ENCODE measurements around the gene CNPY3. TPM values are rescaled to one million over a fixed set of nuclear protein-coding genes. Genes with fewer than 3 reads are reported as not detected.

Gene CNPY3
- total and polyA plus RNA-seq, 2 of the 13 experiments (the other 11 are each of a cell fraction or from before 2014, with no cell fraction given) = 42.3 to 60.2 TPM

DNA sequence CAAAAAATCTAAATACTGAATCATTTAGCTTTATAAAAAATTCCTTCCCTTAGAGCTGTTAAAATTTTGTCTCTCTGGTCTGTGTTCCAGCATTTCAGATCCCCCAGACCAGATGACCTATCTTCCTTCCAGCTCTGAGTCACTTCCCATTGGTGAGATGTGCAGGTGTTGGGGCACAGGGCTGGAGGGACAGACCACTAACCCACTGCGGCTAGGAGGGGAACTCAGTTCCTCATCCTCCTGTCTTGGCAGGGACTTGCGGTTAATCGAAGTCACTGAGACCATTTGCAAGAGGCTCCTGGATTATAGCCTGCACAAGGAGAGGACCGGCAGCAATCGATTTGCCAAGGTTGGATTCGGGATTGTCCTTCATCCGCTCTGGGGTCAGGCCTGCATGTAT, 6.0 kb downstream of the CNPY3 start:
- in situ Hi-C loops (cut with HindIII; ENCODE audit: extremely low pct_ligation_motif_present, low pct_unique_long_range_greater_than_20kb) = no loop called here
- no peak for TF ChIP-seq MTA3 (CRISPR knock-in tag; IDR thresholded peaks at IDR 0.05)
- no peak for TF ChIP-seq POLR2AphosphoS5 (IDR thresholded peaks at IDR 0.05; ENCODE audit: low read depth, low read length)
- TF ChIP-seq XBP1 (CRISPR knock-in tag; IDR thresholded peaks at IDR 0.05) = no peak
- TF ChIP-seq TCF12 (IDR thresholded peaks at IDR 0.05) = no peak
- no peak for TF ChIP-seq TCF12 (CRISPR knock-in tag; IDR thresholded peaks at IDR 0.05)
- no peak for TF ChIP-seq ZFP36 (IDR thresholded peaks at IDR 0.05; ENCODE audit: borderline replicate concordance, low read depth, low read length, partially characterized antibody)
- no peak for TF ChIP-seq ZFP36L2 (CRISPR knock-in tag; IDR thresholded peaks at IDR 0.05)
- ChIA-PET POLR2A (no interaction called here), CTCF (ENCODE audit: low intra/inter-chr PET ratio, low total read pairs) (no interaction called here)
- no peak overlapping the region for H2AFZ ChIP-seq (ENCODE audit: low read length)
- intact Hi-C loops (cut with micrococcal nuclease; ENCODE audit: unreplicated experiment) = loop anchor here (5.0 kb wide), 1 partner anchor 33 kb away; no protein-coding TSS in a partner anchor
- DNase-seq (ENCODE audit: low spot score) (no peak), FAIRE-seq (no peak), ATAC-seq (no peak)
- H3K79me2 ChIP-seq (ENCODE audit: insufficient read depth, low read length) = peaks cover 34% of the 10 kb centered on the region
- peaks cover 15 to 41% of the 10 kb centered on the region in 2 experiments for H3K36me3 ChIP-seq (replicated peaks in 1 of 2; ENCODE audit: control insufficient read depth in 1 of 2, insufficient read depth in 2 of 2, low read length in 2 of 2)
- no peak overlapping the region for H3K27ac ChIP-seq (ENCODE audit: extremely low read length, insufficient read depth, low read length)
- H3K4me1 ChIP-seq (ENCODE audit: insufficient read depth, low read length) = peaks cover 66% of the 10 kb centered on the region
- no peaks in the 10 kb centered on the region for H3K9me3 ChIP-seq (ENCODE audit: low read length)
- H3K9ac ChIP-seq (ENCODE audit: insufficient read depth, low read depth, low read length) = no peak overlapping the region
- no peak overlapping the region for H3K4me3 ChIP-seq (replicated peaks in 1 of 3; ENCODE audit: insufficient read depth in 1 of 3, low read depth in 2 of 3, low read length in 3 of 3)
- no peaks in the 10 kb centered on the region for H4K20me1 ChIP-seq (ENCODE audit: insufficient read depth, low read length)
- H3K27me3 ChIP-seq (ENCODE audit: control insufficient read depth in 1 of 2, insufficient read depth in 2 of 2, low read length in 2 of 2) = no peaks in the 10 kb centered on the region; a peak in 1 of 5 replicates
- no TSS peak for BruUV-seq (replicated peaks)
- 98% methylated on average over 7 of the region's 7 CpGs for WGBS (ENCODE audit: low lambda C conversion rate)
- H3K4me2 ChIP-seq (ENCODE audit: low read depth, low read length) = no peak overlapping the region

DNA sequence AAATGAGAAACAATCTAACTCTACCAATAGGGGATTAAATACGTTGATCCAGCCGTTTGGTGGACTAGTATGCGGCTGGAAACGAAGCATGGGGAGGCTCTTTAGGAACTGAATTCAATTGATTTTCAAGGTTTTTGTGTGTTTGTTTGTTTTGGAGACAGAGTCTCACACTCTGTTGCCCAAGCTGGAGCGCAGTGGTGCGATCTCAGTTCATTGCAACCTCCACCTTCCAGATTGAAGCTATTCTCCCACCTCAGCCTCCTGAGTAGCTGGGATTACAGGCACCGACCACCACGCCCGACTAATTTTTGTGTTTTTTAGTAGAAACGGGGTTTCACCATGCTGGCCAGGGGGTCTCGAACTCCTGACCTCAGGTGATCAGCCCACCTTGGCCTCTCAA, 7.1 kb downstream of the CNPY3 start:
- intact Hi-C loops (cut with micrococcal nuclease; ENCODE audit: unreplicated experiment) (loop anchor here (5.0 kb wide), 1 partner anchor 34 kb away; no protein-coding TSS in a partner anchor), in situ Hi-C loops (cut with HindIII; ENCODE audit: extremely low pct_ligation_motif_present, low pct_unique_long_range_greater_than_20kb) (no loop called here)
- BruUV-seq (replicated peaks) = no TSS peak
- Histone ChIP-seq H3K36me3 (replicated peaks in 1 of 2; ENCODE audit: control insufficient read depth in 1 of 2, insufficient read depth in 2 of 2, low read length in 2 of 2) (peaks cover 15 to 46% of the 10 kb centered on the region in 2 experiments), H3K9ac (ENCODE audit: insufficient read depth, low read depth, low read length) (no peak overlapping the region), H3K4me1 (ENCODE audit: insufficient read depth, low read length) (peaks cover 66% of the 10 kb centered on the region), H3K9me3 (ENCODE audit: low read length) (no peaks in the 10 kb centered on the region), H4K20me1 (ENCODE audit: insufficient read depth, low read length) (no peaks in the 10 kb centered on the region), H3K27ac (ENCODE audit: extremely low read length, insufficient read depth, low read length) (no peak overlapping the region), H2AFZ (ENCODE audit: low read length) (no peak overlapping the region), H3K27me3 (ENCODE audit: control insufficient read depth in 1 of 2, insufficient read depth in 2 of 2, low read length in 2 of 2) (no peaks in the 10 kb centered on the region), H3K4me2 (ENCODE audit: low read depth, low read length) (no peak overlapping the region), H3K79me2 (ENCODE audit: insufficient read depth, low read length) (peaks cover 23% of the 10 kb centered on the region), H3K4me3 (replicated peaks in 1 of 3; ENCODE audit: insufficient read depth in 1 of 3, low read depth in 2 of 3, low read length in 3 of 3) (no peak overlapping the region)
- ATAC-seq (no peak), FAIRE-seq (no peak), DNase-seq (ENCODE audit: low spot score) (no peak)
- CTCF ChIA-PET (ENCODE audit: low intra/inter-chr PET ratio, low total read pairs) = no interaction called here
- 95% methylated on average over 11 of the region's 11 CpGs for WGBS (ENCODE audit: low lambda C conversion rate)
- POLR2A ChIA-PET = no interaction called here
- TF ChIP-seq HES4 (CRISPR knock-in tag; IDR thresholded peaks at IDR 0.05; ENCODE audit: borderline replicate concordance) (no peak), ATRX (CRISPR knock-in tag; IDR thresholded peaks at IDR 0.05; ENCODE audit: borderline replicate concordance) (no peak), HCFC1 (IDR thresholded peaks at IDR 0.05; ENCODE audit: low read depth, low read length) (no peak), ZNF839 (CRISPR knock-in tag; IDR thresholded peaks at IDR 0.05; ENCODE audit: borderline replicate concordance) (no peak), ZNF143 (CRISPR knock-in tag; IDR thresholded peaks at IDR 0.05) (no peak)
- TF ChIP-seq, protein P1, sequence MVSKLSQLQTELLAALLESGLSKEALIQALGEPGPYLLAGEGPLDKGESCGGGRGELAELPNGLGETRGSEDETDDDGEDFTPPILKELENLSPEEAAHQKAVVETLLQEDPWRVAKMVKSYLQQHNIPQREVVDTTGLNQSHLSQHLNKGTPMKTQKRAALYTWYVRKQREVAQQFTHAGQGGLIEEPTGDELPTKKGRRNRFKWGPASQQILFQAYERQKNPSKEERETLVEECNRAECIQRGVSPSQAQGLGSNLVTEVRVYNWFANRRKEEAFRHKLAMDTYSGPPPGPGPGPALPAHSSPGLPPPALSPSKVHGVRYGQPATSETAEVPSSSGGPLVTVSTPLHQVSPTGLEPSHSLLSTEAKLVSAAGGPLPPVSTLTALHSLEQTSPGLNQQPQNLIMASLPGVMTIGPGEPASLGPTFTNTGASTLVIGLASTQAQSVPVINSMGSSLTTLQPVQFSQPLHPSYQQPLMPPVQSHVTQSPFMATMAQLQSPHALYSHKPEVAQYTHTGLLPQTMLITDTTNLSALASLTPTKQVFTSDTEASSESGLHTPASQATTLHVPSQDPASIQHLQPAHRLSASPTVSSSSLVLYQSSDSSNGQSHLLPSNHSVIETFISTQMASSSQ (IDR thresholded peaks at IDR 0.05; ENCODE audit: low read depth) = no peak
- TF ChIP-seq, protein P1 (CRISPR knock-in tag; IDR thresholded peaks at IDR 0.05; ENCODE audit: borderline replicate concordance) = no peak
- TF ChIP-seq, protein P2, sequence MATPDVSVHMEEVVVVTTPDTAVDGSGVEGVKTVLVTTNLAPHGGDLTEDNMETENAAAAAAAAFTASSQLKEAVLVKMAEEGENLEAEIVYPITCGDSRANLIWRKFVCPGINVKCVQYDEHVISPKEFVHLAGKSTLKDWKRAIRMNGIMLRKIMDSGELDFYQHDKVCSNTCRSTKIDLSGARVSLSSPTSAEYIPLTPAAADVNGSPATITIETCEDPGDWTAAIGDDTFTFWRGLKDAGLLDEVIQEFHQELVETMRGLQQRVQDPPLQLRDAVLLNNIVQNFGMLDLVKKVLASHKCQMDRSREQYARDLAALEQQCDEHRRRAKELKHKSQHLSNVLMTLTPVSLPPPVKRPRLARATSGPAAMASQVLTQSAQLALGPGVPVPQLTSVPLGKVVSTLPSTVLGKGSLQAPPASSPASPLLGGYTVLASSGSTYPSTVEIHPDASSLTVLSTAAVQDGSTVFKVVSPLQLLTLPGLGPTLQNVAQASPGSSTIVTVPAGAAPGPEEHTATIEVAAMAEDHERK (CRISPR knock-in tag; IDR thresholded peaks at IDR 0.05; ENCODE audit: low read depth) = no peak
